ENCODE data around the gene FAM117B. TPM values are rescaled to one million over a fixed set of nuclear protein-coding genes. Genes with fewer than 3 reads are reported as not detected.

The FAM117B gene
- total RNA-seq, 2 experiments from 2014 or later = 4.2 to 18.4 TPM

- POLR2A ChIA-PET = interaction anchor here (1.0 kb wide), 1 partner anchor 19 kb away, joined by 6 read pairs; no protein-coding TSS in a partner anchor
- H3K4me3 ChIP-seq (ENCODE audit: low read depth, low read length, poor library complexity, severe bottlenecking) = no peak overlapping the region
- H2AFZ ChIP-seq (ENCODE audit: low read length) = no peak overlapping the region
- H3K4me2 ChIP-seq (ENCODE audit: low read length) = no peak overlapping the region
- H3K4me1 ChIP-seq (ENCODE audit: insufficient read depth, low read length, poor library complexity, severe bottlenecking) = no peaks in the 10 kb centered on the region
- no peaks in the 10 kb centered on the region for H3K9me3 ChIP-seq (ENCODE audit: low read length)
- BruUV-seq (replicated peaks) = no TSS peak
- no peak for DNase-seq (ENCODE audit: low spot score)
- TF ChIP-seq CTCF (conservative IDR thresholded peaks at IDR 0.05; ENCODE audit: low read length) (no peak), EZH2phosphoT487 (IDR thresholded peaks at IDR 0.05; ENCODE audit: borderline replicate concordance, low read depth, low read length) (no peak)
- intact Hi-C loops (cut with micrococcal nuclease; ENCODE audit: unreplicated experiment) = no loop called here
- no peaks in the 10 kb centered on the region for H3K79me2 ChIP-seq (ENCODE audit: insufficient read depth, low read depth, low read length)
- H3K27ac ChIP-seq (ENCODE audit: low read depth, low read length, poor library complexity, severe bottlenecking) = no peak overlapping the region
- no peaks in the 10 kb centered on the region; the same call in 1 of the 2 replicates for H3K9me2 ChIP-seq (ENCODE audit: insufficient read depth, low read length)
- no peaks in the 10 kb centered on the region for H4K20me1 ChIP-seq (ENCODE audit: insufficient read depth, low read length)
- CTCF ChIA-PET (ENCODE audit: unreplicated experiment) = no interaction called here
- no peaks in the 10 kb centered on the region for H3K36me3 ChIP-seq (ENCODE audit: insufficient read depth, low read length)
Observed at GRCh38 chr2:202609381-202610145, 25.2 kb upstream of the FAM117B start.

- no peaks in the 10 kb centered on the region for H4K20me1 ChIP-seq (ENCODE audit: insufficient read depth, low read length)
- no TSS peak for BruUV-seq (replicated peaks)
- H3K4me3 ChIP-seq (ENCODE audit: low read depth, low read length, poor library complexity, severe bottlenecking) = no peak overlapping the region
- no peaks in the 10 kb centered on the region for H3K4me1 ChIP-seq (ENCODE audit: insufficient read depth, low read length, poor library complexity, severe bottlenecking)
- H2AFZ ChIP-seq (ENCODE audit: low read length) = no peak overlapping the region
- no peak overlapping the region for H3K27ac ChIP-seq (ENCODE audit: low read depth, low read length, poor library complexity, severe bottlenecking)
- intact Hi-C loops (cut with micrococcal nuclease; ENCODE audit: unreplicated experiment) = no loop called here
- ChIA-PET POLR2A (interaction anchor here (1.0 to 1.3 kb wide), 2 partner anchors 8 to 19 kb away, joined by 3 to 6 read pairs; no protein-coding TSS in a partner anchor), CTCF (ENCODE audit: unreplicated experiment) (no interaction called here)
- no peak overlapping the region for H3K4me2 ChIP-seq (ENCODE audit: low read length)
- no peak for DNase-seq (ENCODE audit: low spot score)
- no peaks in the 10 kb centered on the region for H3K9me3 ChIP-seq (ENCODE audit: low read length)
- no peaks in the 10 kb centered on the region for H3K79me2 ChIP-seq (ENCODE audit: insufficient read depth, low read depth, low read length)
- TF ChIP-seq CTCF (conservative IDR thresholded peaks at IDR 0.05; ENCODE audit: low read length) (no peak), EZH2phosphoT487 (IDR thresholded peaks at IDR 0.05; ENCODE audit: borderline replicate concordance, low read depth, low read length) (no peak)
- H3K36me3 ChIP-seq (ENCODE audit: insufficient read depth, low read length) = no peaks in the 10 kb centered on the region
- no peaks in the 10 kb centered on the region; the same call in 1 of the 2 replicates for H3K9me2 ChIP-seq (ENCODE audit: insufficient read depth, low read length)
Observed at GRCh38 chr2:202610380-202610779, 24.4 kb upstream of the FAM117B start.

GRCh38 chr2:202612145-202612544 lies 22.6 kb upstream of the FAM117B start:
- POLR2A ChIA-PET = interaction anchor here (0.7 kb wide), 1 partner anchor 643 kb away, joined by 3 read pairs; no protein-coding TSS in a partner anchor
- H3K4me2 ChIP-seq (ENCODE audit: low read length) = no peak overlapping the region
- no peaks in the 10 kb centered on the region for H3K79me2 ChIP-seq (ENCODE audit: insufficient read depth, low read depth, low read length)
- TF ChIP-seq EZH2phosphoT487 (IDR thresholded peaks at IDR 0.05; ENCODE audit: borderline replicate concordance, low read depth, low read length) = no peak
- TF ChIP-seq CTCF (conservative IDR thresholded peaks at IDR 0.05; ENCODE audit: low read length) = no peak
- H2AFZ ChIP-seq (ENCODE audit: low read length) = no peak overlapping the region
- CTCF ChIA-PET (ENCODE audit: unreplicated experiment) = no interaction called here
- H4K20me1 ChIP-seq (ENCODE audit: insufficient read depth, low read length) = no peaks in the 10 kb centered on the region
- H3K27ac ChIP-seq (ENCODE audit: low read depth, low read length, poor library complexity, severe bottlenecking) = no peak overlapping the region
- no peaks in the 10 kb centered on the region for H3K36me3 ChIP-seq (ENCODE audit: insufficient read depth, low read length)
- no peak overlapping the region for H3K4me3 ChIP-seq (ENCODE audit: low read depth, low read length, poor library complexity, severe bottlenecking)
- no TSS peak for BruUV-seq (replicated peaks)
- intact Hi-C loops (cut with micrococcal nuclease; ENCODE audit: unreplicated experiment) = no loop called here
- DNase-seq (ENCODE audit: low spot score) = no peak
- H3K4me1 ChIP-seq (ENCODE audit: insufficient read depth, low read length, poor library complexity, severe bottlenecking) = no peaks in the 10 kb centered on the region
- H3K9me2 ChIP-seq (ENCODE audit: insufficient read depth, low read length) = no peaks in the 10 kb centered on the region; the same call in 1 of the 2 replicates
- no peaks in the 10 kb centered on the region for H3K9me3 ChIP-seq (ENCODE audit: low read length)

Data from OCI-LY7 (cell line).